GM12878 (cell line): ENCODE data around the gene NTN1. TPM values are rescaled to one million over a fixed set of nuclear protein-coding genes. Genes with fewer than 3 reads are reported as not detected.
"Not testable (repeated sequence)": the region's sequence is repeated elsewhere in the genome, so short reads cannot be mapped to it uniquely, and the experiment has no call there.

Experiments used
- ATAC-seq: fragments of 200-7000 bp; cut with Tn5 transposase; 3 replicates; pipeline ENCODE4 v1.9.1; 2020; ENCODE audit warnings: mild to moderate bottlenecking, moderate library complexity
- BruUV-seq: library from RNA; stranded (reverse); fragments of 400-500 nt; replicated peaks from 2 replicates; lab custom pipeline; 2021; lab: Mats Ljungman, UMichigan
- CTCF ChIA-PET: fragments of 300-600 bp; sonication (Branson Sonifier 250); formaldehyde crosslinking; extraction: SDS; loops from one replicate; lab custom pipeline; 2021; ENCODE audit warnings: inconsistent platforms; lab: Yijun Ruan, JAX
- POLR2A ChIA-PET: fragments of 350-600 bp; formaldehyde crosslinking; extraction: SDS; loops from one replicate; lab custom pipeline; 2021; ENCODE audit warnings: inconsistent platforms; lab: Charles Lee
- RAD21 ChIA-PET: fragments of 300-600 bp; sonication (Branson Sonifier 250); formaldehyde crosslinking; loops from one replicate; lab custom pipeline; 2023; ENCODE audit warnings: antibody characterized with exemption; ENCODE audit not compliant: unreplicated experiment; lab: Charles Lee
- SMC1A ChIA-PET: fragments of 300-600 bp; sonication (Branson Sonifier 250); formaldehyde crosslinking; loops from one replicate; lab custom pipeline; 2023; ENCODE audit not compliant: unreplicated experiment, uncharacterized antibody; lab: Charles Lee
- DNase-seq: peaks from one replicate; pipeline ENCODE4 v3.0.0-alpha.2; 2011; ENCODE audit warnings: low read depth, low spot score
- FAIRE-seq: peaks from 3 replicates; lab custom pipeline; 2011; peaks lifted over from hg19 to GRCh38; lab: Jason Lieb, UNC
- H2AFZ ChIP-seq: 2 replicates; pipeline ENCODE4 v1.6.0; 2011; ENCODE audit warnings: low read depth, low read length, control low read depth; ENCODE audit not compliant: control insufficient read depth
- H3K27ac ChIP-seq: 2 replicates; pipeline ENCODE4 v1.5.1; 2011; ENCODE audit warnings: control low read depth; ENCODE audit not compliant: control insufficient read depth, insufficient read depth
- H3K27me3 ChIP-seq, 2 experiments: replicated peaks in 1 of 2; 2 replicates each; pipeline versions ENCODE4 v1.6.0 to v1.6.1; 2011; ENCODE audit warnings: low read length in 1 of 2; ENCODE audit not compliant: control insufficient read depth in 2 of 2, insufficient read depth in 2 of 2
- H3K36me3 ChIP-seq, 2 experiments: 2 replicates each; pipeline ENCODE4 v1.5.1; 2011; ENCODE audit warnings: low read length in 1 of 2; ENCODE audit not compliant: control insufficient read depth in 2 of 2, insufficient read depth in 2 of 2
- H3K4me1 ChIP-seq: 2 replicates; pipeline ENCODE4 v1.6.1; 2011; ENCODE audit warnings: mild to moderate bottlenecking, low read length, moderate library complexity, mixed read lengths; ENCODE audit not compliant: control insufficient read depth, insufficient read depth
- H3K4me2 ChIP-seq: 2 replicates; pipeline ENCODE4 v1.6.0; 2011; ENCODE audit warnings: control low read depth; ENCODE audit not compliant: control insufficient read depth, insufficient read depth
- H3K4me3 ChIP-seq: fragments of 200-600 bp; sonication (generic); 2 replicates; pipeline ENCODE4 v1.5.1; 2016
- H3K79me2 ChIP-seq: 2 replicates; pipeline ENCODE4 v1.6.0; 2011; ENCODE audit warnings: low read length; ENCODE audit not compliant: control insufficient read depth, insufficient read depth
- H3K9ac ChIP-seq: 2 replicates; pipeline ENCODE4 v1.8.0; 2011; ENCODE audit warnings: low read length, control low read depth, mixed read lengths; ENCODE audit not compliant: control insufficient read depth, insufficient read depth
- H3K9me3 ChIP-seq: replicated peaks from 3 replicates; pipeline ENCODE4 v1.5.1; 2011; ENCODE audit warnings: mild to moderate bottlenecking, low read length; ENCODE audit not compliant: control insufficient read depth, insufficient read depth
- H4K20me1 ChIP-seq: 2 replicates; pipeline ENCODE4 v1.6.0; 2011; ENCODE audit not compliant: control insufficient read depth, insufficient read depth
- NFXL1 ChIP-seq: fragments of 450-650 bp; IDR thresholded peaks from 2 replicates; pipeline ENCODE4 v1.6.1; 2017; ENCODE audit warnings: antibody characterized with exemption, mild to moderate bottlenecking, borderline replicate concordance
- ZBTB40 ChIP-seq: fragments of 450-650 bp; IDR thresholded peaks from 2 replicates; pipeline ENCODE4 v1.6.1; 2016; ENCODE audit warnings: mild to moderate bottlenecking, moderate library complexity, borderline replicate concordance
- WGBS: methylation state at CpG from one replicate; pipeline ENCODE4 v1.1.6; 2016; ENCODE audit warnings: low lambda C conversion rate; ENCODE audit not compliant: insufficient replicate concordance, insufficient coverage; ENCODE audit errors: missing lambda C conversion rate; 5-methylcytosine and 5-hydroxymethylcytosine counted together
- in situ Hi-C: fragments of 300-500 bp; cut with MboI; formaldehyde crosslinking; loops from 9 replicates; pipeline ENCODE4 v1.14.3; 2018; ENCODE audit warnings: mixed read lengths
- intact Hi-C: fragments of 100-400 bp; cut with micrococcal nuclease; formaldehyde crosslinking; loops from one replicate; pipeline ENCODE4 v1.14.2; 2022; ENCODE audit not compliant: unreplicated experiment
- polyA plus RNA-seq, 11 experiments: library from polyadenylated mRNA; depleted of rRNA in 4 of 11; unstranded in 6 of 11; stranded (reverse) in 5 of 11; fragments of >200 nt; fragmentation: Nextera tagmentation in 4 of 11; fragmentation: Illumina TruSeq in 1 of 11; extraction: Ambion mirVana in 4 of 11; extraction: Trizol in 1 of 11; gene quantifications; 1 replicate in 1 of 11; 2 replicates in 10 of 11; pipeline versions ENCODE4 v1.2.1 to v1.2.3, GENCODE V29; 2011 to 2016; ENCODE audit warnings: inconsistent platforms in 2 of 11, missing spikeins in 2 of 11, low read depth in 1 of 11
- total RNA-seq, 4 experiments: library from RNA; depleted of rRNA in 3 of 4; stranded (reverse); fragments of >200 nt in 3 of 4; fragmentation: Illumina TruSeq in 1 of 4; extraction: Trizol in 1 of 4; gene quantifications; 2 replicates each; pipeline versions ENCODE4 v1.2.1 to v1.2.3, GENCODE V29; 2013 to 2021

The NTN1 gene
- total and polyA plus RNA-seq, 10 of the 15 experiments (the other 5 are each of a cell fraction or from before 2014, with no cell fraction given), result 0.02 to 0.89 (median 0.35) TPM

GRCh38 chr17:9105068-9105868 is 84.0 kb downstream of the NTN1 start (continued):
- TF ChIP-seq NFXL1 (no peak), ZBTB40 (no peak)

- FAIRE-seq, in situ Hi-C loops: not testable (repeated sequence)
Measured at GRCh38 chr17:9106278-9106677, 85.0 kb downstream of the NTN1 start.

More at GRCh38 chr17:9106278-9106677, 85.0 kb downstream of the NTN1 start:
- SMC1A ChIA-PET, H3K27ac ChIP-seq, POLR2A ChIA-PET, H4K20me1 ChIP-seq, H3K9ac ChIP-seq, H3K4me1 ChIP-seq, DNase-seq, H3K9me3 ChIP-seq, H3K4me2 ChIP-seq, BruUV-seq, H3K27me3 ChIP-seq, H3K79me2 ChIP-seq, ATAC-seq, H2AFZ ChIP-seq, RAD21 ChIA-PET, H3K36me3 ChIP-seq, intact Hi-C loops, H3K4me3 ChIP-seq: not testable (repeated sequence)
- 64% methylated on average over 7 of the region's 9 CpGs for WGBS
- CTCF ChIA-PET, result interaction anchor here (1.1 kb wide), 1 partner anchor 185 kb away, joined by 3 read pairs; no protein-coding TSS in a partner anchor
